ENCODE measurements around the gene HHAT. TPM values are rescaled to one million over a fixed set of nuclear protein-coding genes. Genes with fewer than 3 reads are reported as not detected.

The HHAT gene
- total and polyA plus RNA-seq, 2 of the 4 experiments (the other 2 are of a cell fraction) = 1.7 to 2.5 TPM

DNA sequence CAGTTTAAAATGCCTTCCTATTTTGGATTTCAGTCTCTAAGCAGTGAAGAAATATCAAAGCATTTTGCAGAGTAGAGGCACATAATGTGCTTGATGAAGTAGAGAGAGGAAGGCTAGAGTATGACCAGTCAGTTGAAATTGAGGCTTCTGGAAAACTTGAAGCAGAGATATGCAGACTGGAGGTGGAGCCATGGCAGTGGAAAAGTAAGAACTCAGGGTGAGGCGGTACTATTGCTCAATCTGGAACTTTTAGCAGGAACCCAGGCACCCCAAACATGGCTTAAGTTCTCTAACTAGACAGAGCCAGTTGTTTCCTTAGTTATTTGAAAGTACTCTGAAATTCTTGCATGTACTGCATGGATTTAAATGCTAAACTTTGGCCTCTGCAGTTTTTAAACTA lies 288.6 kb downstream of the HHAT start:
- no peak overlapping the region for H3K14ac ChIP-seq (replicated peaks; ENCODE audit: low read depth, low read length)
- no peak overlapping the region for H3K18ac ChIP-seq (ENCODE audit: low read depth, low read length)
- no peak overlapping the region for H3K27ac ChIP-seq (ENCODE audit: insufficient read depth, low read length)
- H3K79me1 ChIP-seq (ENCODE audit: low read depth in 1 of 2, low read length in 2 of 2) = no peaks in the 10 kb centered on the region
- intact Hi-C loops (cut with micrococcal nuclease) = no loop called here
- H4K91ac ChIP-seq (ENCODE audit: insufficient read depth, low read depth, low read length) = no peak overlapping the region
- H2BK15ac ChIP-seq (ENCODE audit: low read depth, low read length) = no peak overlapping the region
- H2AK9ac ChIP-seq (replicated peaks; ENCODE audit: low read depth, low read length, poor library complexity) = no peak overlapping the region
- ATAC-seq (ENCODE audit: low read depth) (no peak), DNase-seq (no peak)
- H2BK120ac ChIP-seq (ENCODE audit: low read depth, low read length) = no peak overlapping the region
- no peaks in the 10 kb centered on the region for H3K9me3 ChIP-seq (ENCODE audit: control insufficient read depth, insufficient read depth, low read length)
- in situ Hi-C loops (cut with MboI; ENCODE audit: low sequenced_read_pairs) = no loop called here
- H2AFZ ChIP-seq (replicated peaks; ENCODE audit: low read length, poor library complexity) = no peak overlapping the region
- H4K20me1 ChIP-seq (ENCODE audit: insufficient read depth, low read length) = no peaks in the 10 kb centered on the region
- no peaks in the 10 kb centered on the region for H3K36me3 ChIP-seq (ENCODE audit: control insufficient read depth, insufficient read depth, low read length)
- BruUV-seq (replicated peaks) = no TSS peak
- H4K8ac ChIP-seq (ENCODE audit: low read depth in 2 of 2, low read length in 2 of 2) = no peak overlapping the region
- no CpG with 5 or more reads among the region's 1 CpG for WGBS, 2 experiments (ENCODE audit: extremely low coverage in 2 of 2, insufficient read length in 1 of 2)
- H3K4ac ChIP-seq (ENCODE audit: low read depth, low read length) = no peak overlapping the region
- no peaks in the 10 kb centered on the region for H3K9me1 ChIP-seq (ENCODE audit: insufficient read depth, low read length)
- H2BK20ac ChIP-seq (ENCODE audit: low read depth, low read length) = no peak overlapping the region
- no peak overlapping the region for H2BK5ac ChIP-seq (ENCODE audit: low read depth, low read length, poor library complexity, severe bottlenecking)
- no peak overlapping the region for H3K23ac ChIP-seq (ENCODE audit: low read depth, low read length)
- dilution Hi-C loops (cut with HindIII; ENCODE audit: low sequenced_read_pairs, unreplicated experiment) = no loop called here
- H3K4me1 ChIP-seq (ENCODE audit: control insufficient read depth, insufficient read depth, low read length) = no peaks in the 10 kb centered on the region
- H4K5ac ChIP-seq (ENCODE audit: low read depth, low read length) = no peak overlapping the region
- POLR2A ChIA-PET (ENCODE audit: unreplicated experiment) = no interaction called here
- H3K56ac ChIP-seq (ENCODE audit: extremely low read depth, insufficient read depth, low read length) = no peak overlapping the region
- H3K9ac ChIP-seq (ENCODE audit: low read depth, low read length) = no peak overlapping the region
- H3K4me3 ChIP-seq (ENCODE audit: insufficient read depth, low read depth, low read length) = no peak overlapping the region
- H3K4me2 ChIP-seq (ENCODE audit: low read depth, low read length) = no peak overlapping the region
- no peaks in the 10 kb centered on the region for H3K27me3 ChIP-seq (ENCODE audit: control insufficient read depth, insufficient read depth, low read length)
- CTCF ChIA-PET = interaction anchor here (0.6 kb wide), 1 partner anchor 15 kb away, joined by 3 read pairs; no protein-coding TSS in a partner anchor
- H2AK5ac ChIP-seq (ENCODE audit: low read depth, low read length) = no peak overlapping the region
- no peak for TF ChIP-seq MXI1 (IDR thresholded peaks at IDR 0.05; ENCODE audit: borderline replicate concordance, low read depth, low read length)
